NK-92 (cell line): Measurements from ENCODE around the gene HSD17B1.

Source experiments
- DNase-seq: peaks from one replicate; lab custom pipeline; 2025; ENCODE audit not compliant: unreplicated experiment; lab: John Stamatoyannopoulos, UW

HSD17B1 gene

GRCh38 chr17:42598905-42599304 is 46.2 kb downstream of the HSD17B1 start:
- DNase-seq = no peak

DNA sequence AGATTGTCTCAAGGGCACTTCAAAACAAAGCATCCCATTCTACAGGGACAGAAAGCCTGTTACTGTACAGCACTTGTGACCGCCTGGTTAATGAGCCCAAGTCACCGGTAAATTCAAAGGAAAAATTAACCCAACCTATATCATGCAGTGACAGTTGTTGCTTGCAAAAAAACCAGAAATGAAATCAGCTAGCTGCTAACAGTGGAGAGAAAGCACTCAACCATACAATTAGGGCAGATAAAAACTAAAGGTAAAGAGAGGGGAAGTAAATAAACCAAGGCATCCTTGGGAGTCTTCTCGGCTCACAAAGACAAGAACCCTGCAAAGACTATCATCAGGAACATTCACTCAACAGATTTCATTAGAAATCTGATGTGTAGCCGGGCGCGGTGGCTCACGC is 50.6 kb downstream of the HSD17B1 start:
- DNase-seq = no peak
